Thoracic aorta (tissue), 2 donors: ENCODE measurements around the gene SEMA3G. TPM values are rescaled to one million over a fixed set of nuclear protein-coding genes. Genes with fewer than 3 reads are reported as not detected.

ENCODE experiments used
- ATAC-seq: fragments of 150-250 bp; one replicate; pipeline ENCODE4 v1.8.0; 2017; ENCODE audit warnings: low read depth; ENCODE audit not compliant: insufficient number of reproducible peaks, low FRiP score
- DNase-seq: peaks from one replicate; pipeline ENCODE4 v3.0.0-alpha.2; 2020; ENCODE audit warnings: low spot score
- H3K27ac ChIP-seq, 2 donors: fragments of 200-600 bp; sonication (generic); 1 replicate in 1 of 2; 2 replicates in 1 of 2; pipeline ENCODE4 v1.5.1; 2016; ENCODE audit warnings: mild to moderate bottlenecking in 2 of 2, moderate library complexity in 2 of 2
- H3K27me3 ChIP-seq: fragments of 200-600 bp; sonication (generic); replicated peaks from 2 replicates; pipeline ENCODE4 v1.6.0; 2016; ENCODE audit warnings: mild to moderate bottlenecking; ENCODE audit not compliant: insufficient read depth
- H3K36me3 ChIP-seq: fragments of 200-600 bp; sonication (generic); one replicate; pipeline ENCODE4 v1.5.1; 2016
- H3K4me1 ChIP-seq, 2 donors: fragments of 200-600 bp; sonication (generic); 1 replicate in 1 of 2; 2 replicates in 1 of 2; pipeline versions ENCODE4 v1.5.1 to v1.6.0; 2016; ENCODE audit warnings: low read depth in 2 of 2, mild to moderate bottlenecking in 1 of 2; ENCODE audit not compliant: control insufficient read depth in 1 of 2
- H3K4me3 ChIP-seq: fragments of 200-600 bp; sonication (generic); 2 replicates; pipeline ENCODE4 v1.5.1; 2016; ENCODE audit warnings: mild to moderate bottlenecking
- H3K9me3 ChIP-seq: fragments of 200-600 bp; sonication (generic); 2 replicates; pipeline ENCODE4 v1.5.1; 2016
- total RNA-seq, 2 donors: library from RNA; depleted of rRNA; stranded (reverse); fragments of >200 nt; gene quantifications; one replicate each; pipeline versions ENCODE4 v1.1.0 to v1.2.3, GENCODE V29; 2016
- TF ChIP-seq, protein P1 (sequence below): fragments of 200-600 bp; sonication (generic); IDR thresholded peaks from one replicate; pipeline ENCODE4 v1.5.1; 2019; ENCODE audit warnings: antibody characterized with exemption

SEMA3G gene
- total RNA-seq, 2 donors from 2014 or later = 16.8 to 18.1 TPM

GRCh38 chr3:52398670-52399081 lies 46.2 kb downstream of the SEMA3G start:
- Histone ChIP-seq H3K4me3 (no peak overlapping the region), H3K36me3 (peaks cover 42% of the 10 kb centered on the region), H3K9me3 (no peaks in the 10 kb centered on the region), H3K27ac (no peak overlapping the region), H3K4me1 (no peaks in the 10 kb centered on the region), H3K27me3 (no peaks in the 10 kb centered on the region)
- no peak for DNase-seq
- TF ChIP-seq, protein P1, sequence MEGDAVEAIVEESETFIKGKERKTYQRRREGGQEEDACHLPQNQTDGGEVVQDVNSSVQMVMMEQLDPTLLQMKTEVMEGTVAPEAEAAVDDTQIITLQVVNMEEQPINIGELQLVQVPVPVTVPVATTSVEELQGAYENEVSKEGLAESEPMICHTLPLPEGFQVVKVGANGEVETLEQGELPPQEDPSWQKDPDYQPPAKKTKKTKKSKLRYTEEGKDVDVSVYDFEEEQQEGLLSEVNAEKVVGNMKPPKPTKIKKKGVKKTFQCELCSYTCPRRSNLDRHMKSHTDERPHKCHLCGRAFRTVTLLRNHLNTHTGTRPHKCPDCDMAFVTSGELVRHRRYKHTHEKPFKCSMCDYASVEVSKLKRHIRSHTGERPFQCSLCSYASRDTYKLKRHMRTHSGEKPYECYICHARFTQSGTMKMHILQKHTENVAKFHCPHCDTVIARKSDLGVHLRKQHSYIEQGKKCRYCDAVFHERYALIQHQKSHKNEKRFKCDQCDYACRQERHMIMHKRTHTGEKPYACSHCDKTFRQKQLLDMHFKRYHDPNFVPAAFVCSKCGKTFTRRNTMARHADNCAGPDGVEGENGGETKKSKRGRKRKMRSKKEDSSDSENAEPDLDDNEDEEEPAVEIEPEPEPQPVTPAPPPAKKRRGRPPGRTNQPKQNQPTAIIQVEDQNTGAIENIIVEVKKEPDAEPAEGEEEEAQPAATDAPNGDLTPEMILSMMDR = no peak
- ATAC-seq = no peak

DNA sequence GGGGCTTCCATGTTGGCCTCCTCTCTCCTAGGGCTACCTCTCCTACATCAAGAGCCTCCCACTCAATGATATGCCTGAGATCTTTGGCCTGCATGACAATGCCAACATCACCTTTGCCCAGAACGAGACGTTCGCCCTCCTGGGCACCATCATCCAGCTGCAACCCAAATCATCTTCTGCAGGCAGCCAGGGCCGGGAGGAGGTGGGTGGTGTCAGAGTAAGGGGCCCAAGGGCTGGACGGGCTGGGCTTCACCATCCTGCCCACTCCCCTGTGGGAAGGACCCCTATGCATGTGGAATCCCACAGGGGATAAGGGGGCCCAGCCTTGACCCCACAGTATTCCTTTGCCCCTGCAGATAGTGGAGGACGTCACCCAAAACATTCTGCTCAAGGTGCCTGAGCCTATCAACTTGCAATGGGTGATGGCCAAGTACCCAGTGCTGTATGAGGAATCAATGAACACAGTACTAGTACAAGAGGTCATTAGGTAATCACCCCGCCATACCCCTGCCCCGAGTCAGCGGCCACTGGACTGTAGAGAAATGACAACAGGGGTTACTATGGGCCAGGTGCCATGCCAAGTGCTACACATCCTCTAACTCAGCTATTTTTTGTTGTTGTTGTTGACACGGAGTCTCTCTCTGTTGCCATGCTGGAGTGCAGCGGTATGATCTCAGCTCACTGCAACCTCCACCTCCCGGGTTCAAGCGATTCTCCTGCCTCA lies 47.1 kb downstream of the SEMA3G start:
- H3K4me1 ChIP-seq = no peaks in the 10 kb centered on the region
- TF ChIP-seq, protein P1 = no peak
- ATAC-seq (no peak), DNase-seq (no peak)
- no peaks in the 10 kb centered on the region for H3K27me3 ChIP-seq
- no peak overlapping the region for H3K27ac ChIP-seq
- peaks cover 33% of the 10 kb centered on the region for H3K36me3 ChIP-seq
- H3K4me3 ChIP-seq = no peak overlapping the region
- no peaks in the 10 kb centered on the region for H3K9me3 ChIP-seq

DNA sequence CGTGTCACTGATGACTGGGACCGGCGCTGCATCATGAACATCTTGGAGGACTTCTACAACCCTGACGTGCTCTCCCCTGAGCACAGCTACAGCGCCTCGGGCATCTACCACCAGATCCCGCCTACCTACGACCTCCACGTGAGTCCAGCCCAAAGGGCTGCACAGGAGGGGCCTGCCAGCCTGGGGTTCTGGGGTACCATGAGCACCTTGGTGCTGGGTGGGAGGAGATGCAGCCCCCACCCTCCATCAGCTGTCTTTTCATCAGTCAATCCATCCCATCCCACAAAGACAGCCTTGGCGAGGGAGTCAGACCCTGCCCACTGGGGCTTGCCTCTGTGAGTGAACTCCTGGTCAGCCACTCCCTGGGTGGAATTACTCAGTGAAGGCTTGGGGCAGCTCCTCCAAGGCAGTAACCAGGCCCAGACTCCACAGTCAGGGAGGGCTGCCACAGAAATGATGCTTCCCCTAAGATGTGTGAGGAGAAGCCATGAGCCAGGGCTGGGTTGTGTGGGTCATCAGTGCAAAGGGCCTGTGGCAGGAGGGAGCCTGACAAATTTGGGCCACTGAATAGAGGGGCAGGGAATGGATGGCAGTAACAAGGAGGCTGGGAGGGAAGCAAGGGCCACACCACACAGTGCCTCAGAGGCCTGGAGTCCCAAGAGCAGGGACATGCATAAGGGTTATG lies 47.9 kb downstream of the SEMA3G start:
- Histone ChIP-seq H3K9me3 (no peaks in the 10 kb centered on the region), H3K27me3 (no peaks in the 10 kb centered on the region), H3K27ac (no peak overlapping the region), H3K4me1 (no peaks in the 10 kb centered on the region), H3K4me3 (no peak overlapping the region), H3K36me3 (peaks cover 25% of the 10 kb centered on the region)
- TF ChIP-seq, protein P1 = no peak
- no peak for DNase-seq
- no peak for ATAC-seq

DNA sequence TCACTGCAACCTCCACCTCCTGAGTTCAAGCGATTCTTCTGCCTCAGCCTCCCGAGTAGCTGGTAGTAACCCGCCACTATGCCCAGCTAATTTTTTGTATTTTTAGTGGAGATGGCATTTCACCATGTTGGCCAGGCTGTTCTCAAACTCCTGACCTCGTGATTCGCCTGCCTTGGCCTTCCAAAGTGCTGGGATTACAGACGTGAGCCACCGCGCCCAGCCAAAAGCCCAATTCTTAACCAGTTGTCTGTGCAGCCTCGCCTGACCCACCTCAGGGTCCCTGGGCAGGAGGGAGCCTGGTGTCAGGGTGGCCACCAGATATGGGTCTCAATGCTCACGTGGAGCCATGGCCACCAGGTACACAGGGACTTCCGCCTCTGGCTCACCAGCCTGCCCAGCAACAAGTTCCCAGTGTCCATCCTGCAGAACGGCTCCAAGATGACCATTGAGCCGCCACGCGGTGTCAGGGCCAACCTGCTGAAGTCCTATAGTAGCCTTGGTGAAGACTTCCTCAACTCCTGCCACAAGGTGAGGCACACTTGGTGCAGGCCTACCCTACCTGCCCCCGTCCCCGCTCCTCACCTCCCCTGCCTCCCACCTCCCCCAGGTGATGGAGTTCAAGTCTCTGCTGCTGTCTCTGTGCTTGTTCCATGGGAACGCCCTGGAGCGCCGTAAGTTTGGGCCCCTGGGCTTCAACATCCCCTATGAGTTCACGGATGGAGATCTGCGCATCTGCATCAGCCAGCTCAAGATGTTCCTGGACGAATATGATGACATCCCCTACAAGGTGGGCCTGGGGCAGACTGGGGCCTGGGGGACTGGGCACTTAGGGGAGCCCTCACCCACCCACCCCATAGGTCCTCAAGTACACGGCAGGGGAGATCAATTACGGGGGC lies 48.6 kb downstream of the SEMA3G start:
- H3K27me3 ChIP-seq = no peaks in the 10 kb centered on the region
- TF ChIP-seq, protein P1 = no peak
- peaks cover 17% of the 10 kb centered on the region for H3K36me3 ChIP-seq
- H3K9me3 ChIP-seq = no peaks in the 10 kb centered on the region
- H3K4me1 ChIP-seq = no peaks in the 10 kb centered on the region
- no peak overlapping the region for H3K27ac ChIP-seq
- ATAC-seq (no peak), DNase-seq (no peak)
- H3K4me3 ChIP-seq = no peak overlapping the region

GRCh38 chr3:52395503-52395865 lies 49.4 kb downstream of the SEMA3G start:
- H3K36me3 ChIP-seq = peaks cover 10% of the 10 kb centered on the region
- no peaks in the 10 kb centered on the region for H3K4me1 ChIP-seq
- DNase-seq = no peak
- H3K27me3 ChIP-seq = no peaks in the 10 kb centered on the region
- no peak overlapping the region for H3K27ac ChIP-seq
- H3K4me3 ChIP-seq = no peak overlapping the region
- TF ChIP-seq, protein P1 = no peak
- H3K9me3 ChIP-seq = no peaks in the 10 kb centered on the region
- no peak for ATAC-seq
